Measurements from ENCODE around the gene COL5A1.

The COL5A1 gene

GRCh38 chr9:134851020-134851419 is 209.4 kb downstream of the COL5A1 start:
- Histone ChIP-seq H3K36me3 (ENCODE audit: insufficient read depth, low read length) (no peaks in the 10 kb centered on the region), H3K27me3 (ENCODE audit: insufficient read depth, low read length, poor library complexity) (no peaks in the 10 kb centered on the region), H3K27ac (ENCODE audit: low read length) (no peak overlapping the region), H4K20me1 (ENCODE audit: insufficient read depth, low read length) (no peaks in the 10 kb centered on the region), H3K9ac (ENCODE audit: low read depth, low read length) (no peak overlapping the region), H3K9me3 (ENCODE audit: insufficient read depth, low read length, severe bottlenecking) (peaks cover 17% of the 10 kb centered on the region), H3K4me3 (ENCODE audit: low read depth in 1 of 2, low read length in 2 of 2) (no peak overlapping the region), H2AFZ (ENCODE audit: low read depth, low read length) (no peak overlapping the region), H3K4me1 (ENCODE audit: insufficient read depth, low read length) (no peaks in the 10 kb centered on the region), H3K4me2 (ENCODE audit: insufficient read depth, low read length) (no peak overlapping the region), H3K79me2 (ENCODE audit: insufficient read depth, low read length) (no peaks in the 10 kb centered on the region)
- ATAC-seq (ENCODE audit: insufficient read depth, low read depth) (no peak), DNase-seq (no peak)
- TF ChIP-seq CTCF (IDR thresholded peaks at IDR 0.05; ENCODE audit: borderline replicate concordance, extremely low read depth, low read length, poor library complexity, severe bottlenecking) (no peak), EZH2 (IDR thresholded peaks at IDR 0.05; ENCODE audit: borderline replicate concordance, low read depth, low read length, severe bottlenecking) (no peak)

GRCh38 chr9:134852906-134853654 is 211.5 kb downstream of the COL5A1 start:
- TF ChIP-seq CTCF (IDR thresholded peaks at IDR 0.05; ENCODE audit: borderline replicate concordance, extremely low read depth, low read length, poor library complexity, severe bottlenecking) (no peak), EZH2 (IDR thresholded peaks at IDR 0.05; ENCODE audit: borderline replicate concordance, low read depth, low read length, severe bottlenecking) (no peak)
- Histone ChIP-seq H3K27ac (ENCODE audit: low read length) (no peak overlapping the region), H2AFZ (ENCODE audit: low read depth, low read length) (no peak overlapping the region), H3K36me3 (ENCODE audit: insufficient read depth, low read length) (no peaks in the 10 kb centered on the region), H4K20me1 (ENCODE audit: insufficient read depth, low read length) (no peaks in the 10 kb centered on the region), H3K4me2 (ENCODE audit: insufficient read depth, low read length) (no peak overlapping the region), H3K4me3 (ENCODE audit: low read depth in 1 of 2, low read length in 2 of 2) (no peak overlapping the region), H3K79me2 (ENCODE audit: insufficient read depth, low read length) (no peaks in the 10 kb centered on the region), H3K9ac (ENCODE audit: low read depth, low read length) (no peak overlapping the region), H3K27me3 (ENCODE audit: insufficient read depth, low read length, poor library complexity) (no peaks in the 10 kb centered on the region), H3K4me1 (ENCODE audit: insufficient read depth, low read length) (no peaks in the 10 kb centered on the region), H3K9me3 (ENCODE audit: insufficient read depth, low read length, severe bottlenecking) (peaks cover 13% of the 10 kb centered on the region)
- DNase-seq (no peak), ATAC-seq (ENCODE audit: insufficient read depth, low read depth) (no peak)

- no peaks in the 10 kb centered on the region for H3K27me3 ChIP-seq (ENCODE audit: insufficient read depth, low read length, poor library complexity)
- H3K36me3 ChIP-seq (ENCODE audit: insufficient read depth, low read length) = no peaks in the 10 kb centered on the region
- H3K27ac ChIP-seq (ENCODE audit: low read length) = no peak overlapping the region
- H3K9me3 ChIP-seq (ENCODE audit: insufficient read depth, low read length, severe bottlenecking) = peaks cover 8% of the 10 kb centered on the region
- no peaks in the 10 kb centered on the region for H3K79me2 ChIP-seq (ENCODE audit: insufficient read depth, low read length)
- no peak overlapping the region for H2AFZ ChIP-seq (ENCODE audit: low read depth, low read length)
- H3K4me2 ChIP-seq (ENCODE audit: insufficient read depth, low read length) = no peak overlapping the region
- DNase-seq = no peak
- TF ChIP-seq EZH2 (IDR thresholded peaks at IDR 0.05; ENCODE audit: borderline replicate concordance, low read depth, low read length, severe bottlenecking) (no peak), CTCF (IDR thresholded peaks at IDR 0.05; ENCODE audit: borderline replicate concordance, extremely low read depth, low read length, poor library complexity, severe bottlenecking) (no peak)
- no peaks in the 10 kb centered on the region for H4K20me1 ChIP-seq (ENCODE audit: insufficient read depth, low read length)
- no peaks in the 10 kb centered on the region for H3K4me1 ChIP-seq (ENCODE audit: insufficient read depth, low read length)
- no peak overlapping the region for H3K4me3 ChIP-seq (ENCODE audit: low read depth in 1 of 2, low read length in 2 of 2)
- H3K9ac ChIP-seq (ENCODE audit: low read depth, low read length) = no peak overlapping the region
- ATAC-seq (ENCODE audit: insufficient read depth, low read depth) = no peak
Observed at GRCh38 chr9:134853893-134854292, 212.3 kb downstream of the COL5A1 start.

All from DND-41 (cell line).